H1 (cell line): ENCODE measurements around the gene DYNC1H1. TPM values are rescaled to one million over a fixed set of nuclear protein-coding genes. Genes with fewer than 3 reads are reported as not detected.

Experiments used
- CTCF ChIA-PET: fragments of 300-600 bp; sonication (Branson Sonifier 250); formaldehyde crosslinking; loops from one replicate; lab custom pipeline; 2021; ENCODE audit not compliant: partially characterized antibody; lab: Charles Lee
- POLR2A ChIA-PET: fragments of 300-600 bp; sonication (Branson Sonifier 250); formaldehyde crosslinking; loops from one replicate; lab custom pipeline; 2021; ENCODE audit warnings: inconsistent platforms; ENCODE audit not compliant: partially characterized antibody; lab: Charles Lee
- DNase-seq, 2 experiments: peaks; one replicate each; pipeline versions ENCODE4 v3.0.0 to v3.0.0-alpha.2; 2010 to 2022; ENCODE audit warnings: low spot score in 2 of 2, low read depth in 1 of 2, mixed read lengths in 1 of 2
- FAIRE-seq: peaks from 2 replicates; lab custom pipeline; 2011; peaks lifted over from hg19 to GRCh38; lab: Jason Lieb, UNC
- H2AFZ ChIP-seq: 2 replicates; pipeline ENCODE4 v1.8.1; 2012; ENCODE audit warnings: low read length, inconsistent platforms
- H2AK5ac ChIP-seq: 2 replicates; pipeline ENCODE4 v1.6.1; 2013; ENCODE audit warnings: low read depth, low read length
- H2BK120ac ChIP-seq: replicated peaks from 2 replicates; pipeline ENCODE3; 2013; ENCODE audit warnings: low read depth, low read length, inconsistent platforms
- H2BK12ac ChIP-seq: 2 replicates; pipeline ENCODE4 v1.6.1; 2013; ENCODE audit warnings: low read depth, low read length
- H2BK15ac ChIP-seq: 2 replicates; pipeline ENCODE4 v1.6.1; 2013; ENCODE audit warnings: low read length
- H2BK20ac ChIP-seq: 2 replicates; pipeline ENCODE4 v1.6.1; 2013; ENCODE audit warnings: low read length
- H2BK5ac ChIP-seq: 2 replicates; pipeline ENCODE4 v1.6.1; 2013; ENCODE audit warnings: low read depth, low read length
- H3K14ac ChIP-seq: 2 replicates; pipeline ENCODE4 v1.6.1; 2013; ENCODE audit warnings: inconsistent platforms; ENCODE audit not compliant: insufficient read length
- H3K18ac ChIP-seq: 2 replicates; pipeline ENCODE4 v1.6.1; 2013; ENCODE audit warnings: low read length; ENCODE audit errors: extremely low read depth
- H3K23ac ChIP-seq: 2 replicates; pipeline ENCODE4 v1.6.1; 2013; ENCODE audit warnings: inconsistent platforms; ENCODE audit not compliant: insufficient read length
- H3K23me2 ChIP-seq: 2 replicates; pipeline ENCODE4 v1.6.1; 2013; ENCODE audit warnings: low read depth, low read length
- H3K27ac ChIP-seq: 2 replicates; pipeline ENCODE4 v1.6.1; 2011; ENCODE audit warnings: low read depth, low read length, inconsistent platforms
- H3K27me3 ChIP-seq, 4 experiments: replicated peaks in 1 of 4; 1 replicate in 1 of 4; 2 replicates in 3 of 4; pipeline versions ENCODE4 v1.6.1 to v1.8.1; 2011 to 2013; ENCODE audit warnings: low read length in 3 of 4, mild to moderate bottlenecking in 3 of 4, inconsistent platforms in 2 of 4, mixed read lengths in 2 of 4, moderate library complexity in 1 of 4; ENCODE audit not compliant: control insufficient read depth in 3 of 4, insufficient read depth in 3 of 4; ENCODE audit errors: extremely low read depth in 1 of 4
- H3K36me3 ChIP-seq, 4 experiments: 2 replicates each; pipeline versions ENCODE4 v1.6.1 to v1.8.1; 2011 to 2013; ENCODE audit warnings: mild to moderate bottlenecking in 4 of 4, low read length in 3 of 4, moderate library complexity in 2 of 4, control low read depth in 1 of 4, inconsistent platforms in 1 of 4; ENCODE audit not compliant: insufficient read depth in 4 of 4, control insufficient read depth in 2 of 4
- H3K4ac ChIP-seq: replicated peaks from 2 replicates; pipeline ENCODE3; 2013; ENCODE audit warnings: low read length, low read depth, mixed read lengths, inconsistent platforms; ENCODE audit not compliant: insufficient read length
- H3K4me1 ChIP-seq, 4 experiments: replicated peaks in 1 of 4; 1 replicate in 1 of 4; 2 replicates in 3 of 4; pipeline versions ENCODE4 v1.6.1 to v1.8.1; 2011 to 2013; ENCODE audit warnings: low read length in 3 of 4, inconsistent platforms in 2 of 4, mixed read lengths in 1 of 4; ENCODE audit not compliant: insufficient read depth in 4 of 4, control insufficient read depth in 3 of 4
- H3K4me2 ChIP-seq, 2 experiments: 2 replicates each; pipeline versions ENCODE4 v1.6.1 to v1.8.1; 2011 to 2013; ENCODE audit warnings: low read depth in 2 of 2, low read length in 2 of 2, control low read depth in 1 of 2, inconsistent platforms in 1 of 2, mild to moderate bottlenecking in 1 of 2; ENCODE audit not compliant: insufficient read depth in 1 of 2
- H3K4me3 ChIP-seq, 4 experiments: fragments of 200-600, 300-600 bp in 1 of 4; sonication (generic), shearing (Covaris generic), sonication (Bioruptor Twin) in 1 of 4; 2 replicates each; pipeline versions ENCODE4 v1.5.1 to v1.8.1; 2011 to 2016; ENCODE audit warnings: low read length in 4 of 4, low read depth in 3 of 4, control low read depth in 2 of 4, inconsistent platforms in 2 of 4, mild to moderate bottlenecking in 2 of 4, mixed read lengths in 1 of 4, moderate library complexity in 1 of 4; ENCODE audit not compliant: insufficient read depth in 2 of 4; ENCODE audit errors: extremely low read depth in 1 of 4
- H3K56ac ChIP-seq: replicated peaks from 2 replicates; pipeline ENCODE3; 2013; ENCODE audit warnings: low read depth, mild to moderate bottlenecking, mixed read lengths, low read length, inconsistent platforms; ENCODE audit not compliant: insufficient read length
- H3K79me1 ChIP-seq: 2 replicates; pipeline ENCODE4 v1.6.1; 2013; ENCODE audit warnings: low read depth, low read length, control low read depth
- H3K79me2 ChIP-seq, 2 experiments: 2 replicates each; pipeline versions ENCODE4 v1.6.1 to v1.8.1; 2012 to 2013; ENCODE audit warnings: low read length in 2 of 2, mild to moderate bottlenecking in 2 of 2, inconsistent platforms in 1 of 2; ENCODE audit not compliant: insufficient read depth in 2 of 2, control insufficient read depth in 1 of 2
- H3K9ac ChIP-seq, 4 experiments: replicated peaks in 1 of 4; 1 replicate in 1 of 4; 2 replicates in 3 of 4; pipeline versions ENCODE4 v1.6.1 to v1.8.1; 2011 to 2013; ENCODE audit warnings: low read depth in 3 of 4, low read length in 3 of 4, control low read depth in 2 of 4, mild to moderate bottlenecking in 2 of 4, moderate library complexity in 2 of 4, inconsistent platforms in 1 of 4; ENCODE audit errors: extremely low read depth in 1 of 4
- H3K9me3 ChIP-seq, 2 experiments: 2 replicates each; pipeline versions ENCODE4 v1.6.1 to v1.8.1; 2012 to 2013; ENCODE audit warnings: mild to moderate bottlenecking in 2 of 2, moderate library complexity in 2 of 2, control low read depth in 1 of 2, inconsistent platforms in 1 of 2, low read depth in 1 of 2, low read length in 1 of 2, mixed read lengths in 1 of 2; ENCODE audit not compliant: insufficient read depth in 2 of 2
- H4K20me1 ChIP-seq, 2 experiments: replicated peaks in 1 of 2; 2 replicates each; pipeline versions ENCODE3 to v1.8.1; 2011 to 2013; ENCODE audit warnings: inconsistent platforms in 2 of 2, low read length in 2 of 2, mild to moderate bottlenecking in 1 of 2; ENCODE audit not compliant: insufficient read depth in 2 of 2, control insufficient read depth in 1 of 2
- H4K5ac ChIP-seq: 2 replicates; pipeline ENCODE4 v1.6.1; 2013; ENCODE audit warnings: low read length, low read depth, mixed read lengths, inconsistent platforms; ENCODE audit not compliant: insufficient read length
- H4K8ac ChIP-seq: 2 replicates; pipeline ENCODE4 v1.8.0; 2013; ENCODE audit warnings: mild to moderate bottlenecking, moderate library complexity, low read length, inconsistent platforms; ENCODE audit not compliant: insufficient read depth; ENCODE audit errors: extremely low read depth
- H4K91ac ChIP-seq: replicated peaks from 2 replicates; pipeline ENCODE3; 2013; ENCODE audit warnings: low read length, mixed read lengths, inconsistent platforms; ENCODE audit not compliant: insufficient read length
- ASH2L ChIP-seq: fragments of 200-600, 300-600 bp; sonication (generic); IDR thresholded peaks from one replicate; pipeline ENCODE4 v1.7.1; 2017; ENCODE audit warnings: low read length
- BACH1 ChIP-seq: IDR thresholded peaks from 2 replicates; pipeline ENCODE4 v1.6.1; 2012; ENCODE audit warnings: low read length, improper control_type of control experiment
- CREB1 ChIP-seq: IDR thresholded peaks from 2 replicates; pipeline ENCODE4 v1.6.1; 2012; ENCODE audit warnings: inconsistent platforms
- E2F6 ChIP-seq: IDR thresholded peaks from 2 replicates; pipeline ENCODE4 v1.6.1; 2012; ENCODE audit warnings: inconsistent platforms
- GTF2F1 ChIP-seq: IDR thresholded peaks from 2 replicates; pipeline ENCODE4 v1.6.1; 2012; ENCODE audit warnings: low read depth, low read length, improper control_type of control experiment, borderline replicate concordance
- JUN ChIP-seq: IDR thresholded peaks from 2 replicates; pipeline ENCODE4 v1.6.1; 2011; ENCODE audit warnings: low read depth, mild to moderate bottlenecking, improper control_type of control experiment, low read length
- KDM1A ChIP-seq: fragments of 200-600, 300-600 bp; sonication (generic); IDR thresholded peaks from 2 replicates; pipeline ENCODE4 v1.7.1; 2016; ENCODE audit warnings: mild to moderate bottlenecking, low read length, borderline replicate concordance
- POLR2A ChIP-seq, 2 experiments: IDR thresholded peaks; 1 replicate in 1 of 2; 2 replicates in 1 of 2; pipeline ENCODE4 v1.6.1; 2011; ENCODE audit warnings: low read depth in 2 of 2, low read length in 2 of 2, mild to moderate bottlenecking in 2 of 2; ENCODE audit errors: control extremely low read depth in 1 of 2
- RNF2 ChIP-seq: fragments of 200-900, 300-1000 bp; sonication (generic); IDR thresholded peaks from 2 replicates; pipeline ENCODE4 v1.7.1; 2016; ENCODE audit warnings: borderline replicate concordance, low read depth, mild to moderate bottlenecking, antibody characterized with exemption, low read length; ENCODE audit not compliant: poor library complexity, severe bottlenecking; ENCODE audit errors: missing control alignments
- USF2 ChIP-seq: IDR thresholded peaks from 2 replicates; pipeline ENCODE4 v1.6.1; 2011; ENCODE audit warnings: low read length, improper control_type of control experiment
- ZNF274 ChIP-seq: IDR thresholded peaks from 2 replicates; pipeline ENCODE4 v1.7.0; 2012; ENCODE audit warnings: low read length, borderline replicate concordance; ENCODE audit errors: extremely low read depth
- WGBS, 2 experiments: shearing (Covaris generic) in 1 of 2; methylation state at CpG; one replicate each; pipeline versions ENCODE4 v1.1.6 to v1.1.7; 2013 to 2015; ENCODE audit warnings: low lambda C conversion rate in 2 of 2, mixed read lengths in 2 of 2, inconsistent platforms in 1 of 2, low coverage in 1 of 2, missing lambda C conversion rate in 1 of 2; ENCODE audit not compliant: insufficient replicate concordance in 2 of 2, insufficient coverage in 1 of 2, insufficient read length in 1 of 2; ENCODE audit errors: extremely low coverage in 1 of 2, missing lambda C conversion rate in 1 of 2; 5-methylcytosine and 5-hydroxymethylcytosine counted together
- polyA plus RNA-seq, 7 experiments: library from polyadenylated mRNA; depleted of rRNA in 3 of 7; stranded (reverse) in 5 of 7; unstranded in 2 of 7; fragments of >200 nt in 5 of 7; fragments of 200-250 nt in 2 of 7; gene quantifications; 1 replicate in 5 of 7; 2 replicates in 1 of 7; 4 replicates in 1 of 7; pipeline versions ENCODE4 v1.2.1 to v1.2.3, GENCODE V29; 2011 to 2013; ENCODE audit warnings: missing spikeins in 2 of 7, mixed read lengths in 2 of 7
- total RNA-seq: library from RNA; stranded (reverse); fragmentation: NEBNext Ultra II Directional; extraction: Animal tissue kit (Norgen Biotek cat#: 25700); gene quantifications from 2 replicates; pipeline ENCODE4 v1.2.1, GENCODE V29; 2021

The DYNC1H1 gene
- total and polyA plus RNA-seq, 2 of the 8 experiments (the other 6 are each of a cell fraction or from before 2014, with no cell fraction given) = 238 to 387 TPM

- Histone ChIP-seq H4K20me1 (peaks cover 2 to 8% of the 10 kb centered on the region in 2 experiments), H3K4me1 (peaks cover 0 to 1% (median 0%) of the 10 kb centered on the region in 4 experiments; a peak in 1 of 7 replicates), H2BK20ac (no peak overlapping the region), H4K5ac (no peak overlapping the region), H3K4me2 (no peak overlapping the region; a peak in 1 of 4 replicates), H2BK5ac (no peak overlapping the region), H3K27me3 (peaks cover 3 to 20% (median 9%) of the 10 kb centered on the region in 4 experiments; a peak in 6 of 7 replicates), H4K91ac (no peak overlapping the region), H2AK5ac (no peak overlapping the region), H3K9me3 (no peaks in the 10 kb centered on the region), H2BK12ac (no peak overlapping the region), H3K79me1 (peaks cover 5% of the 10 kb centered on the region; the same call in 1 of the 2 replicates), H3K23me2 (peaks cover 6% of the 10 kb centered on the region), H3K56ac (no peak overlapping the region), H3K14ac (no peak overlapping the region), H2BK120ac (no peak overlapping the region), H2BK15ac (no peak overlapping the region), H3K36me3 (peaks cover 0 to 4% (median 2%) of the 10 kb centered on the region in 4 experiments; a peak in 3 of 8 replicates), H3K4me3 (peak overlapping the region in 1 of 4 experiments; percentile 100; a peak in 2 of 8 replicates), H3K9ac (no peak overlapping the region), H3K4ac (no peak overlapping the region), H3K23ac (no peak overlapping the region), H3K27ac (no peak overlapping the region), H3K79me2 (peaks cover 33 to 66% of the 10 kb centered on the region in 2 experiments), H4K8ac (no peak overlapping the region), H2AFZ (no peak overlapping the region), H3K18ac (no peak overlapping the region)
- DNase-seq (no peak), FAIRE-seq (no peak)
- 88% methylated on average over 2 of the region's 2 CpGs; no CpG with 5 or more reads in 1 of the 2 experiments for WGBS, 2 experiments
- ChIA-PET CTCF (interaction anchor here (0.6 to 1.3 kb wide), 2 partner anchors 17 to 158 kb away, joined by 3 to 4 read pairs; no protein-coding TSS in a partner anchor), POLR2A (no interaction called here)
- TF ChIP-seq ASH2L (no peak), ZNF274 (no peak), RNF2 (no peak), JUN (no peak), CREB1 (no peak), POLR2A (IDR thresholded peaks at IDR 0.05; ENCODE audit: control extremely low read depth in 1 of 2, low read depth in 2 of 2, low read length in 2 of 2) (no peak), USF2 (no peak), KDM1A (no peak), GTF2F1 (no peak), BACH1 (no peak), E2F6 (no peak)
Observed at GRCh38 chr14:101966742-101967141, 2.4 kb downstream of the DYNC1H1 start.
